ENCODE measurements around the gene IL20RB. TPM values are rescaled to one million over a fixed set of nuclear protein-coding genes. Genes with fewer than 3 reads are reported as not detected.
"Not testable (repeated sequence)": the region's sequence is repeated elsewhere in the genome, so short reads cannot be mapped to it uniquely, and the experiment has no call there.

Gene IL20RB
- total RNA-seq, 1 donor from 2014 or later, result 1.9 TPM

- H3K36me3 Mint-ChIP-seq (ENCODE audit: low read depth), result peaks cover 22% of the 10 kb centered on the region
- no peak overlapping the region for H3K4me3 Mint-ChIP-seq
- intact Hi-C loops (cut with micrococcal nuclease), result loop anchor here (5.0 kb wide), 1 partner anchor 63 kb away; no protein-coding TSS in a partner anchor
- no peaks in the 10 kb centered on the region for H3K27me3 Mint-ChIP-seq (ENCODE audit: insufficient read depth)
- no peak overlapping the region for H3K27ac Mint-ChIP-seq
- no peaks in the 10 kb centered on the region for H3K9me3 Mint-ChIP-seq
- no peak for DNase-seq (ENCODE audit: low spot score)
- H3K4me1 Mint-ChIP-seq (ENCODE audit: low read depth), result peaks cover 12% of the 10 kb centered on the region
These were observed 8.6 kb upstream of the IL20RB start for GRCh38 chr3:136949146-136949545.

DNA sequence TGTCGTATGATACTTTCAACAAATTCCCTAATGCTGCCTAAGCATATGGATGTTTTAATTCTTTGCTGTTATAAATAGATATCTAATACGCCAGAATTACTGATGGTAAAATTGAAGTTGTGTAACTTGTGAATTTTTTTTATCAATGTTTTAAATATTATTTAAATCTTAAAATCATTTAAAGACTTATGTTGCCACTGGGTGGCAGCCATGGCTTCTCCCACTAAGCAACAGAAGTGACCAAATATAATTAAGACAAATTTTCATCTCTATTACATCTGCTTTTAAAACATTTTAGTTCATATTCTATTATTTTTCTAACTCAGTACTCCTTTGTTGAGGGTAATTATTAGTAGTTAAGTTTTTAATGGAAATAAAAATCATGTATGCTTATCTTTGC, 8.1 kb upstream of the IL20RB start:
- no peaks in the 10 kb centered on the region for H3K27me3 Mint-ChIP-seq (ENCODE audit: insufficient read depth)
- intact Hi-C loops (cut with micrococcal nuclease), result loop anchor here (5.0 kb wide), 1 partner anchor 63 kb away; no protein-coding TSS in a partner anchor
- no peak for DNase-seq (ENCODE audit: low spot score)
- H3K36me3 Mint-ChIP-seq (ENCODE audit: low read depth), result peaks cover 22% of the 10 kb centered on the region
- H3K9me3 Mint-ChIP-seq, result no peaks in the 10 kb centered on the region
- no peak overlapping the region for H3K4me3 Mint-ChIP-seq
- peaks cover 14% of the 10 kb centered on the region for H3K4me1 Mint-ChIP-seq (ENCODE audit: low read depth)
- no peak overlapping the region for H3K27ac Mint-ChIP-seq

- H3K27ac Mint-ChIP-seq, result no peak overlapping the region
- intact Hi-C loops (cut with micrococcal nuclease), result no loop called here
- H3K36me3 Mint-ChIP-seq (ENCODE audit: low read depth), result peaks cover 19% of the 10 kb centered on the region
- no peak for DNase-seq (ENCODE audit: low spot score)
- peaks cover 19% of the 10 kb centered on the region for H3K4me1 Mint-ChIP-seq (ENCODE audit: low read depth)
- no peak overlapping the region for H3K4me3 Mint-ChIP-seq
- H3K27me3 Mint-ChIP-seq (ENCODE audit: insufficient read depth), result no peaks in the 10 kb centered on the region
- H3K9me3 Mint-ChIP-seq, result no peaks in the 10 kb centered on the region
These were observed 7.2 kb upstream of the IL20RB start for GRCh38 chr3:136950623-136951022.

DNA sequence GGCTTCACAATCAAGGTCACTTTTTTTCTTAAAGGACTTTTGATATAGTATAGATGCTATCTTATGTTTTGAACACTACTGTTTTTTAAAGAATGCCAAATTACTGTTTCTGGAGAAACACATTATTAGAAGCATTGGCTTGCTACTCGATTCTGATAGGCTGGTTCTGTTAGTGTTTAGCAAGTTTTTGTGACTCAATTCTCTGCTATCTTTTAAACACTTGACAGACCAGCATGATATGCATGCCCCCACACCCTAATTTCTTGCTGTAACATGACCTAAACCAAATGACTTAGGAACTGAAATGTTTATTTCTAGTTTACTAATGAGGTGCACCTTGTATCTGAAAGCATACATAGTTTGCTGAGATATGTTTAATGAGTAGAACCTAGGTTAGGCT, 5.5 kb upstream of the IL20RB start:
- no peak for DNase-seq (ENCODE audit: low spot score)
- Mint-ChIP-seq H3K27me3 (ENCODE audit: insufficient read depth) (no peaks in the 10 kb centered on the region), H3K27ac (no peak overlapping the region), H3K36me3 (ENCODE audit: low read depth) (peaks cover 10% of the 10 kb centered on the region), H3K4me1 (ENCODE audit: low read depth) (peaks cover 18% of the 10 kb centered on the region), H3K4me3 (no peak overlapping the region), H3K9me3 (no peaks in the 10 kb centered on the region)
- intact Hi-C loops (cut with micrococcal nuclease), result no loop called here

GRCh38 chr3:136954251-136954650, 3.5 kb upstream of the IL20RB start:
- H3K9me3 Mint-ChIP-seq, result no peaks in the 10 kb centered on the region
- peaks cover 4% of the 10 kb centered on the region for H3K36me3 Mint-ChIP-seq (ENCODE audit: low read depth)
- H3K4me3 Mint-ChIP-seq, result no peak overlapping the region
- peaks cover 10% of the 10 kb centered on the region for H3K4me1 Mint-ChIP-seq (ENCODE audit: low read depth)
- no peaks in the 10 kb centered on the region for H3K27me3 Mint-ChIP-seq (ENCODE audit: insufficient read depth)
- intact Hi-C loops (cut with micrococcal nuclease), result no loop called here
- DNase-seq (ENCODE audit: low spot score), result no peak
- H3K27ac Mint-ChIP-seq, result no peak overlapping the region

- Mint-ChIP-seq H3K27ac (no peak overlapping the region), H3K27me3 (ENCODE audit: insufficient read depth) (no peaks in the 10 kb centered on the region), H3K9me3 (no peaks in the 10 kb centered on the region), H3K4me3 (no peak overlapping the region), H3K4me1 (ENCODE audit: low read depth) (peaks cover 10% of the 10 kb centered on the region), H3K36me3 (ENCODE audit: low read depth) (peaks cover 5% of the 10 kb centered on the region)
- DNase-seq (ENCODE audit: low spot score), result no peak
- intact Hi-C loops (cut with micrococcal nuclease), result no loop called here
These were observed 2.6 kb upstream of the IL20RB start for GRCh38 chr3:136954980-136955780.

- H3K27ac Mint-ChIP-seq, result no peak overlapping the region
These were observed 2.0 kb upstream of the IL20RB start for GRCh38 chr3:136955813-136956212.

GRCh38 chr3:136956971-136957370, 812 bp upstream of the IL20RB start:
- H3K36me3 Mint-ChIP-seq (ENCODE audit: low read depth), result peaks cover 9% of the 10 kb centered on the region

More at GRCh38 chr3:136955813-136956212, 2.0 kb upstream of the IL20RB start:
- intact Hi-C loops (cut with micrococcal nuclease), result no loop called here
- no peaks in the 10 kb centered on the region for H3K27me3 Mint-ChIP-seq (ENCODE audit: insufficient read depth)
- H3K4me1 Mint-ChIP-seq (ENCODE audit: low read depth), result peaks cover 10% of the 10 kb centered on the region
- no peaks in the 10 kb centered on the region for H3K9me3 Mint-ChIP-seq
- no peak overlapping the region for H3K4me3 Mint-ChIP-seq
- peaks cover 8% of the 10 kb centered on the region for H3K36me3 Mint-ChIP-seq (ENCODE audit: low read depth)
- DNase-seq (ENCODE audit: low spot score), result no peak

DNA sequence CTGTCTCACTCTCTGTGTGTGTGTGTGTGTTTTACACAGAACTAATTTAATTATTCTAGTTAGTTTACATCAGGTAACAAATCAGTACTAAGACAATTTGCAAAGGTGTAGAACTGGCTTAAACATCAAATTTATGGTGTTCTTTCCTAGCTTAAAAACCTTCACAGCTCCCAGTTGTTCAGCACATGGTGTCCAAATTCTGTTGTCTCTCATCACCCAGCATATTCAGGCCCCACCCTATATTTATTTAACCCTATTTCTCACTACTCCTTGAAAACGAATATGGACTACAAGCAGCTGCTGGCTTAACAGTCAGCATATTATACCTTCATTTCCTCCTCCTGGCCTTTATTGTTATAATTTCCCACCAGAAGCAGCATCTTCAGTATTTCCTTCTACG, 1.2 kb downstream of the IL20RB start:
- Mint-ChIP-seq H3K9me3 (no peaks in the 10 kb centered on the region), H3K4me1 (ENCODE audit: low read depth) (peaks cover 10% of the 10 kb centered on the region), H3K4me3 (no peak overlapping the region), H3K27ac (no peak overlapping the region), H3K36me3 (ENCODE audit: low read depth) (peaks cover 9% of the 10 kb centered on the region), H3K27me3 (ENCODE audit: insufficient read depth) (no peaks in the 10 kb centered on the region)
- intact Hi-C loops (cut with micrococcal nuclease), result no loop called here
- no peak for DNase-seq (ENCODE audit: low spot score)

More at GRCh38 chr3:136956971-136957370, 812 bp upstream of the IL20RB start:
- no peaks in the 10 kb centered on the region for H3K9me3 Mint-ChIP-seq
- H3K27me3 Mint-ChIP-seq (ENCODE audit: insufficient read depth), result no peaks in the 10 kb centered on the region
- no peak for DNase-seq (ENCODE audit: low spot score)
- H3K4me3 Mint-ChIP-seq, result no peak overlapping the region
- intact Hi-C loops (cut with micrococcal nuclease), result no loop called here
- H3K4me1 Mint-ChIP-seq (ENCODE audit: low read depth), result peaks cover 10% of the 10 kb centered on the region
- H3K27ac Mint-ChIP-seq, result no peak overlapping the region

- H3K4me3 Mint-ChIP-seq, result no peak overlapping the region
- intact Hi-C loops (cut with micrococcal nuclease), result no loop called here
- DNase-seq (ENCODE audit: low spot score), result no peak
- no peaks in the 10 kb centered on the region for H3K27me3 Mint-ChIP-seq (ENCODE audit: insufficient read depth)
- no peak overlapping the region for H3K27ac Mint-ChIP-seq
- peaks cover 10% of the 10 kb centered on the region for H3K4me1 Mint-ChIP-seq (ENCODE audit: low read depth)
- H3K36me3 Mint-ChIP-seq (ENCODE audit: low read depth), result peaks cover 9% of the 10 kb centered on the region
- H3K9me3 Mint-ChIP-seq, result no peaks in the 10 kb centered on the region
These were observed 1.8 kb downstream of the IL20RB start for GRCh38 chr3:136959599-136959998.

DNA sequence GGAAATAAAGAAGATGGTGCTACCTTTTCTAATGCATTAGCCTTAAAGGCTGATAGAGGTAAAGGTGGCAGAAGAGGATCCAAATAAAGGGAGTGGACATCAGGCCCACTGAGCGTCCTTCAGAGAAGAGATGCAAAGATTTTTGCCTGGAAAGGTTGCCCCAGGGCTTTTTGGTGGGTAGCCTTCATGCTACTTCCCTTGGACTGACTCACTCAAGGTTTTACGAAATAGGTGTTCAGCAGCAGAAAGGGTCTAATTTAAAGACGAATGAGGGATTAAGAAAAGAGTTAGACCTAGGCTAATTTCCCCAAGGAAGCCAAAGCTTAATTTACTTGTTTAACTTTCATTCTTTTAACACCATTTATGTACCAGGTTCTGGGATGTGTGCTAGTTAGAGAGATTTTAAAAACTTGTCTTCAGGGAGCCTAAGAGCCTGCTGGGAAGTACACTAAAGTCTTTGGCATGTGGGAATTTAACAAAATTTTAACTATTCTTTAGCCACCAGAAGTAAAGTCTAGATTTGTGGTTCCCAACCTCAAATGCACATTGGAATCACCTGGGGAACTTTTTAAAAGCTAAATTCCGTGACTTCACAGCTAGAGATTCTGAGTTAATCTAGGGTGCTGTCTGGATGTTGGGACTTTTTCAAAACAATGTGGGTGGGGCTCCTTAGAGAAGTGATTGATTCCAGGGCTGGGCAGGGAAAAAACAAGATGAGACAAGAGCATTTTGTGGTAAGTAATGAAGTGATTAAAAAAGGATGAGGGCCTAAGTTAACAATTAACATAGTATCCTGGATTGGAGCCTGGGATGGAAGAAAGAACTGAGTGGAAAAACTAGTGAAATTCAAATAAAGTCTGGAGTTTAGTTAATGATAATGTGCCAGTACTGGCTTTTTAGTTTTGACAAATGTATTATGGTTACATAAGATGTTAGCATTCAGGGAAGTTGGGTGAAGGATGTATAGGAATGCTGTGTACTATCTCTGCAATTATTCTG, 3.4 kb downstream of the IL20RB start:
- Mint-ChIP-seq H3K4me1 (ENCODE audit: low read depth) (no peaks in the 10 kb centered on the region), H3K27me3 (ENCODE audit: insufficient read depth) (no peaks in the 10 kb centered on the region), H3K27ac (no peak overlapping the region), H3K9me3 (no peaks in the 10 kb centered on the region), H3K36me3 (ENCODE audit: low read depth) (peaks cover 9% of the 10 kb centered on the region), H3K4me3 (no peak overlapping the region)
- intact Hi-C loops (cut with micrococcal nuclease), result no loop called here
- DNase-seq (ENCODE audit: low spot score), result no peak

DNA sequence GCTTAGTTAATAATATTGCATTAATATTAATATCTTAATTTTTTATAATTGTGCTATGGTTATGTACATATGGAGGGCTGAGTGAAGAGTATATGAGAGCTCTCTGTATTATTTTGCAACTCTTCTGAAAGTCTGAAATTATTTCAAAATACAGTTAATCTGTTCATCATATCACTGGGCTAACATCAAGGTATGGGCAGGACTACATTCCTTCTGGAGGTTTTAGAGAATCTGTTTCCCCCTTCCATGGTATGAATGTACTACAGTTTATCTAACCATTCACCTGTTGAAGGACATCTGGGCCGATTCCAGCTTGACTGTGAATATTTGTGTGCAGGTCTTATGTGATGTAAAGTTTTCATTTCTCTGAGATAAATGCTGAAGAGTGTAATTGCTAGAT, 5.1 kb downstream of the IL20RB start:
- Mint-ChIP-seq H3K4me3 (no peak overlapping the region), H3K36me3 (ENCODE audit: low read depth) (peaks cover 7% of the 10 kb centered on the region), H3K4me1 (ENCODE audit: low read depth) (no peaks in the 10 kb centered on the region), H3K27ac (no peak overlapping the region), H3K9me3 (no peaks in the 10 kb centered on the region), H3K27me3 (ENCODE audit: insufficient read depth) (no peaks in the 10 kb centered on the region)
- intact Hi-C loops (cut with micrococcal nuclease), result no loop called here
- DNase-seq (ENCODE audit: low spot score), result no peak

DNA sequence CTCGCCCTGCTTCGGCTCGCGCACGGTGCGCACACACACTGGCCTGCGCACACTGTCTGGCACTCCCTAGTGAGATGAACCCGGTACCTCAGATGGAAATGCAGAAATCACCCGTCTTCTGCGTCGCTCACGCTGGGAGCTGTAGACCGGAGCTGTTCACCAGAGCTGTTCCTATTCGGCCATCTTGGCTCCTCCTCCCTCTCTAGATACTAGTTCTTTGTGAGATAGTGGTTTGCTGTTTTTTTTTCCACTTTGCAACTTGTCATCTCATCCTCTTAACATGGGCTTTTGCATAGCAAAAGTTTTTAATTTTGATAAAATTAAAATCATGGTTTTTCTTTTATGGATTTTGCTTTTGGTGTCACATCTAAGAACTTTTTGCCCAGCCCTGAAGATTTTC, 11.8 kb downstream of the IL20RB start:
- H3K27ac Mint-ChIP-seq; DNase-seq (ENCODE audit: low spot score); H3K36me3 Mint-ChIP-seq (ENCODE audit: low read depth); H3K4me3 Mint-ChIP-seq; intact Hi-C loops (cut with micrococcal nuclease); H3K27me3 Mint-ChIP-seq (ENCODE audit: insufficient read depth); H3K4me1 Mint-ChIP-seq (ENCODE audit: low read depth): not testable (repeated sequence)
- H3K9me3 Mint-ChIP-seq, result peaks cover 22% of the 10 kb centered on the region

Measured in activated T-helper 1 cell treated with anti-CD3 and anti-CD28 coated beads, Interleukin-12 subunit alpha, Interleukin-12 subunit beta, Interleukin-2, Interleukin-4 antibody, amounts not matched to agents 30 ng/mL and 10 ng/mL and 1 ng/mL, durations not matched to agents 14 hours and 24 hours and 36 hours (primary cell).